Endothelial cell (in vitro differentiated cells): ENCODE measurements around the gene FBXO47. TPM values are rescaled to one million over a fixed set of nuclear protein-coding genes. Genes with fewer than 3 reads are reported as not detected.
"Not testable (repeated sequence)": the region's sequence is repeated elsewhere in the genome, so short reads cannot be mapped to it uniquely, and the experiment has no call there.

Experiments used
- DNase-seq: peaks from one replicate; pipeline ENCODE4 v3.0.0; 2021; ENCODE audit warnings: low spot score
- H3K27ac Mint-ChIP-seq: one replicate; pipeline ENCODE4 v1.8.0; 2021; ENCODE audit warnings: mixed read lengths, inconsistent platforms; ENCODE audit not compliant: unreplicated experiment
- H3K27me3 Mint-ChIP-seq: one replicate; pipeline ENCODE4 v1.8.0; 2021; ENCODE audit warnings: mild to moderate bottlenecking, moderate library complexity, mixed read lengths, inconsistent platforms; ENCODE audit not compliant: unreplicated experiment
- H3K36me3 Mint-ChIP-seq: one replicate; pipeline ENCODE4 v1.8.0; 2021; ENCODE audit warnings: mild to moderate bottlenecking, low read depth, mixed read lengths, inconsistent platforms; ENCODE audit not compliant: unreplicated experiment
- H3K4me1 Mint-ChIP-seq: one replicate; pipeline ENCODE4 v1.8.0; 2021; ENCODE audit warnings: mild to moderate bottlenecking, mixed read lengths, inconsistent platforms; ENCODE audit not compliant: unreplicated experiment
- H3K4me3 Mint-ChIP-seq: one replicate; pipeline ENCODE4 v1.8.0; 2021; ENCODE audit warnings: mild to moderate bottlenecking, mixed read lengths, inconsistent platforms; ENCODE audit not compliant: unreplicated experiment
- H3K9me3 Mint-ChIP-seq: one replicate; pipeline ENCODE4 v1.8.0; 2021; ENCODE audit warnings: mixed read lengths, inconsistent platforms; ENCODE audit not compliant: unreplicated experiment
- total RNA-seq: library from RNA; stranded (reverse); fragmentation: NEBNext Ultra II Directional; extraction: Animal tissue kit (Norgen Biotek cat#: 25700); gene quantifications from one replicate; pipeline ENCODE4 v1.2.1, GENCODE V29; 2021; ENCODE audit not compliant: unreplicated experiment
- TF ChIP-seq, protein P1 (sequence below): fragments of 200-600 bp; sonication (generic); IDR thresholded peaks from one replicate; pipeline ENCODE4 v1.5.0; 2021; ENCODE audit warnings: antibody characterized with exemption; ENCODE audit not compliant: unreplicated experiment

FBXO47 gene
- total RNA-seq, 1 donor from 2014 or later, result not detected

DNA sequence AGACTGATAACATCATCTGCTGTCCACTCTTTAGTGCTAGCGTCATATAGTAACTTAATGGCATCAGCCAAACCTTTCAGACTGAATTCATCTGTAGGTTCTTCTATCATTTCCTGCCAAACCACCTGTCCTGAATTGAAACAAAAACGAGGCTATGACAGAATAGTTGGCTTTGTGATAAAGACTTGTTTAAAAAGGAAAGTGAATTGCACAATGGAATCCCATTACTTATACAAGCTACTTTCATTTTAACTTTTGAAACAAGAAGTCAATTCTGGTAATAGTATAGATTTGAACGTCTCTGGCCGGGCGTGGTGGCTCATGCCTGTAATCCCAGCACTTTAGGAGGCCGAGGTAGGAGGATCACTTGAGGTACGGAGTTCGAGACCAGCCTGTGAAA lies 23.6 kb downstream of the FBXO47 start:
- no peak overlapping the region for H3K27ac Mint-ChIP-seq
- no peak for DNase-seq
- H3K36me3 Mint-ChIP-seq, result no peaks in the 10 kb centered on the region
- no peaks in the 10 kb centered on the region for H3K27me3 Mint-ChIP-seq
- TF ChIP-seq, protein P1, sequence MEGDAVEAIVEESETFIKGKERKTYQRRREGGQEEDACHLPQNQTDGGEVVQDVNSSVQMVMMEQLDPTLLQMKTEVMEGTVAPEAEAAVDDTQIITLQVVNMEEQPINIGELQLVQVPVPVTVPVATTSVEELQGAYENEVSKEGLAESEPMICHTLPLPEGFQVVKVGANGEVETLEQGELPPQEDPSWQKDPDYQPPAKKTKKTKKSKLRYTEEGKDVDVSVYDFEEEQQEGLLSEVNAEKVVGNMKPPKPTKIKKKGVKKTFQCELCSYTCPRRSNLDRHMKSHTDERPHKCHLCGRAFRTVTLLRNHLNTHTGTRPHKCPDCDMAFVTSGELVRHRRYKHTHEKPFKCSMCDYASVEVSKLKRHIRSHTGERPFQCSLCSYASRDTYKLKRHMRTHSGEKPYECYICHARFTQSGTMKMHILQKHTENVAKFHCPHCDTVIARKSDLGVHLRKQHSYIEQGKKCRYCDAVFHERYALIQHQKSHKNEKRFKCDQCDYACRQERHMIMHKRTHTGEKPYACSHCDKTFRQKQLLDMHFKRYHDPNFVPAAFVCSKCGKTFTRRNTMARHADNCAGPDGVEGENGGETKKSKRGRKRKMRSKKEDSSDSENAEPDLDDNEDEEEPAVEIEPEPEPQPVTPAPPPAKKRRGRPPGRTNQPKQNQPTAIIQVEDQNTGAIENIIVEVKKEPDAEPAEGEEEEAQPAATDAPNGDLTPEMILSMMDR, result no peak
- no peaks in the 10 kb centered on the region for H3K4me1 Mint-ChIP-seq
- no peak overlapping the region for H3K4me3 Mint-ChIP-seq
- H3K9me3 Mint-ChIP-seq, result no peaks in the 10 kb centered on the region

DNA sequence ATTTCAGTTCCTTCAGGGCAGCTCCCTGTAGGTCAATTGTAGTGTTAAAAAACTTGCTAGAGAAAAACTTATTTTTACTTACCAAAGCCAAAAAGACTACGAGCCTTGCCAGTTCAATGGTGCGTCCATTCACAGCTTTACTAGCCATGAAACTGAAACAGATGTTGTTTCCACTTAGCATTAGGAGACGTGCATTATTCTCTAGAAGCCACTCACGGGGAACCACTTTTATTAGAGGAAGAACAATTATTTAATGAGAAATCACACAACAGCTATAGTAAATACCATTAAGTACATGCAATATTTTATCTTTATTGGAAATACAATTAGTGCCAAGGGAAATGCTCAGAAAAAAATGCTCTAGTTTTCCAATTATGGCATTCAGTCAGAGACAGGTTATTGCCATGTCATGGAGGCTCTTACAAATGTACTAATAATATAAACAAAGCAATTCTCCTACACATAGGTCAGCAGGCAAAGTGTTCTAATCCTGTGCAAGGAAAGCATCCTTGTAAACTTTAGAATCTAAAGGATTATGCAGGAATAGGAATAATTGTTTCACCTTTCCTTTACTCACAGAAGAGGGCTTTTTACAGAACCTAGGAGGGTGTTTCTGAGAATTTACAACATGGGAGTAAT lies 24.4 kb downstream of the FBXO47 start:
- no peak overlapping the region for H3K4me3 Mint-ChIP-seq
- no peaks in the 10 kb centered on the region for H3K9me3 Mint-ChIP-seq
- TF ChIP-seq, protein P1, result no peak
- DNase-seq, result no peak
- no peaks in the 10 kb centered on the region for H3K4me1 Mint-ChIP-seq
- no peaks in the 10 kb centered on the region for H3K36me3 Mint-ChIP-seq
- H3K27me3 Mint-ChIP-seq, result no peaks in the 10 kb centered on the region
- no peak overlapping the region for H3K27ac Mint-ChIP-seq

DNA sequence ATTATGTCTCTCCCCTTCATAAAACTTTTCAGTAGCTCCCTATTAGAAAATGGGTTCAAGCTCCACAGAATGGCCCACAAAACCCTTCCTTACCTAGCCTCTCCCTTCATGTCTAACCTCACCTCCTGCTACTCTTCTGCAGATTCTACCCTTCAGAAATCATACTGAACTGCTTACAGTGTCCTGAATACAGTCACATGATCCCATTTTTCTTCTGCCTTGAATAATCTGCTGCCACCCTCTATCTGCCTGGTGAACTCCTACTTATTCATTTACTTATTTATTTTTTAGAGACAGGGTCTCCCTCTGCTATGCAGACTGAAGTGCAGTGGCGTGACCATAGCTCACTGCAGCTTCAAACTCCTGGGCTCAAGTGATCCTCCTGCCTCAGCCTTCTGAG lies 26.8 kb downstream of the FBXO47 start:
- TF ChIP-seq, protein P1, result no peak
- Mint-ChIP-seq H3K4me3 (no peak overlapping the region), H3K27me3 (peaks cover 1% of the 10 kb centered on the region), H3K36me3 (no peaks in the 10 kb centered on the region), H3K9me3 (no peaks in the 10 kb centered on the region), H3K27ac (no peak overlapping the region), H3K4me1 (no peaks in the 10 kb centered on the region)
- DNase-seq, result no peak

DNA sequence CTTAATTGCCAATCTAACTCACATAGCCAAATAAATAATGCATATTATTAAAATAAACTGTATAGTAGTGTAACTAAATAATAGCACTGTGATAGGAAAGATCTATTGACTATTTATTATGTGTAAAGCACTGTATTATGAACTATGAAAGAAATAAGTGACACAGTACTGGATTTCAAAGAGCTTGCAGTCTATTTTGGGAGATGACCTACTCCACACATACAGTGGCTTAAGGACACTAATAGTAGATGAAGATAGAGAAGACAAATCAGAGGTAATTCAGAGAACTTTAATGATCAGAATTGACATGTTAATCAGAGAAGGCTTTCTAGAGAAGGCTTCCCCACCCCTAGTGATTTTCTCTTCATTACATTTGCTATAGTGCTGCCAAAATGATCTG lies 27.2 kb downstream of the FBXO47 start:
- Mint-ChIP-seq H3K4me3 (no peak overlapping the region), H3K9me3 (no peaks in the 10 kb centered on the region), H3K27ac (no peak overlapping the region), H3K36me3 (no peaks in the 10 kb centered on the region), H3K4me1 (no peaks in the 10 kb centered on the region), H3K27me3 (peaks cover 1% of the 10 kb centered on the region)
- DNase-seq, result no peak
- TF ChIP-seq, protein P1, result no peak

DNA sequence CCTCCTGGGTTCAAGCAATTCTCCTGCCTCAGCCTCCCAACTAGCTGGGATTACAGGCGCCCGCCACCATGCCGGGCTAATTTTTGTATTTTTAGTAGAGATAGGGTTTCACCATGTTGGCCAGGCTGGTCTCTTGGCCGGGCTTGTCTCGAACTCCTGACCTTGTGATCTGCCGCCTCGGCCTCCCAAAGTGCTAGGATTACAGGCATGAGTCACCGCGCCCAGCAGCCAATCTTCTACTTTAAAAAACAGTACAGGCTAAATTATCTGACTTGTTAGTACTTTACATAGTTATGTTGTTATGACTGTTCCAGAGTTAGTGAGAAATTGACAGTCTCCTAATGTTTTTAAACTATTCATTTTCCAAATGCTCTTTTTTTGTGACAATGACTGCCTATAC lies 33.2 kb downstream of the FBXO47 start:
- H3K27me3 Mint-ChIP-seq, H3K4me3 Mint-ChIP-seq, H3K36me3 Mint-ChIP-seq, H3K27ac Mint-ChIP-seq, H3K9me3 Mint-ChIP-seq, DNase-seq, H3K4me1 Mint-ChIP-seq: not testable (repeated sequence)

GRCh38 chr17:38930782-38931181 lies 36.4 kb downstream of the FBXO47 start:
- H3K4me3 Mint-ChIP-seq, H3K9me3 Mint-ChIP-seq, H3K27me3 Mint-ChIP-seq, H3K4me1 Mint-ChIP-seq, DNase-seq, H3K36me3 Mint-ChIP-seq, H3K27ac Mint-ChIP-seq: not testable (repeated sequence)
